Cardiac muscle cell (in vitro differentiated cells and primary cell): ENCODE results near the gene RPL18. TPM values are rescaled to one million over a fixed set of nuclear protein-coding genes. Genes with fewer than 3 reads are reported as not detected.

Experiments used
- DNase-seq, 2 donors: peaks; one replicate each; pipeline versions ENCODE4 v3.0.0 to v3.0.0-alpha.2; 2010 to 2017; ENCODE audit warnings: low read depth in 1 of 2, low spot score in 1 of 2
- H3K27ac ChIP-seq: fragments of 200-600 bp; sonication (generic); 2 replicates; pipeline ENCODE4 v1.5.1; 2016
- H3K27me3 ChIP-seq: fragments of 200-600 bp; sonication (generic); 2 replicates; pipeline ENCODE4 v1.6.0; 2016; ENCODE audit warnings: control low read depth
- H3K36me3 ChIP-seq: fragments of 200-600 bp; sonication (generic); 2 replicates; pipeline ENCODE4 v1.5.1; 2016; ENCODE audit warnings: control low read depth
- H3K4me1 ChIP-seq: fragments of 200-600 bp; sonication (generic); 2 replicates; pipeline ENCODE4 v1.8.1; 2017; ENCODE audit warnings: low read depth, mild to moderate bottlenecking, mixed run types
- H3K4me3 ChIP-seq: fragments of 200-600 bp; sonication (generic); 2 replicates; pipeline ENCODE4 v1.5.1; 2016; ENCODE audit warnings: mild to moderate bottlenecking
- H3K9me3 ChIP-seq: fragments of 200-600 bp; sonication (generic); 2 replicates; pipeline ENCODE4 v1.5.1; 2017; ENCODE audit warnings: low read depth, mild to moderate bottlenecking, control low read depth
- CTCF ChIP-seq: IDR thresholded peaks from 2 replicates; pipeline ENCODE4 v1.5.1; 2012; ENCODE audit warnings: low read depth, mild to moderate bottlenecking, low read length
- polyA plus RNA-seq: library from polyadenylated mRNA; unstranded; fragments of >200 nt; fragmentation: Nextera tagmentation; extraction: Ambion mirVana; gene quantifications from 2 replicates; pipeline ENCODE4 v1.2.1, GENCODE V29; 2016
- total RNA-seq: library from RNA; depleted of rRNA; stranded (reverse); fragments of >200 nt; gene quantifications from 2 replicates; pipeline ENCODE4 v1.2.3, GENCODE V29; 2016

The RPL18 gene
- total and polyA plus RNA-seq, 2 experiments from 2014 or later, result 692 to 3,429 TPM

GRCh38 chr19:48603449-48603848, 15.5 kb downstream of the RPL18 start:
- H3K36me3 ChIP-seq, result no peaks in the 10 kb centered on the region
- DNase-seq, result no peak
- TF ChIP-seq CTCF, result no peak

GRCh38 chr19:48603001-48603400, 16.0 kb downstream of the RPL18 start:
- TF ChIP-seq CTCF, result no peak
- Histone ChIP-seq H3K36me3 (no peaks in the 10 kb centered on the region), H3K4me3 (no peak overlapping the region), H3K4me1 (no peaks in the 10 kb centered on the region), H3K9me3 (no peaks in the 10 kb centered on the region), H3K27me3 (no peaks in the 10 kb centered on the region), H3K27ac (no peak overlapping the region)
- DNase-seq, result no peak

More at GRCh38 chr19:48603449-48603848, 15.5 kb downstream of the RPL18 start:
- Histone ChIP-seq H3K27ac (no peak overlapping the region), H3K27me3 (no peaks in the 10 kb centered on the region), H3K4me3 (no peak overlapping the region), H3K4me1 (no peaks in the 10 kb centered on the region), H3K9me3 (no peaks in the 10 kb centered on the region)

- no peak for DNase-seq
- Histone ChIP-seq H3K4me1 (no peaks in the 10 kb centered on the region), H3K4me3 (no peak overlapping the region), H3K36me3 (no peaks in the 10 kb centered on the region), H3K27ac (no peak overlapping the region), H3K9me3 (no peaks in the 10 kb centered on the region), H3K27me3 (no peaks in the 10 kb centered on the region)
- TF ChIP-seq CTCF, result no peak
Measured at GRCh38 chr19:48600679-48601417, 18.1 kb downstream of the RPL18 start.

GRCh38 chr19:48598996-48599700, 19.8 kb downstream of the RPL18 start:
- Histone ChIP-seq H3K36me3 (no peaks in the 10 kb centered on the region), H3K4me1 (no peaks in the 10 kb centered on the region), H3K27ac (no peak overlapping the region), H3K4me3 (no peak overlapping the region), H3K9me3 (no peaks in the 10 kb centered on the region), H3K27me3 (no peaks in the 10 kb centered on the region)
- TF ChIP-seq CTCF, result no peak
- DNase-seq, result no peak

- Histone ChIP-seq H3K4me3 (no peak overlapping the region), H3K27ac (no peak overlapping the region), H3K27me3 (no peaks in the 10 kb centered on the region), H3K9me3 (no peaks in the 10 kb centered on the region), H3K36me3 (no peaks in the 10 kb centered on the region), H3K4me1 (no peaks in the 10 kb centered on the region)
- no peak for TF ChIP-seq CTCF
- DNase-seq, result no peak
Measured at GRCh38 chr19:48596679-48597465, 22.1 kb downstream of the RPL18 start.
